ENCODE results near the gene ME1.

- TF ChIP-seq CTCF (IDR thresholded peaks at IDR 0.05), result no peak
- no peak for TF ChIP-seq POLR2A (IDR thresholded peaks at IDR 0.05)
- no peak for TF ChIP-seq POLR2AphosphoS5 (IDR thresholded peaks at IDR 0.05)
Measured at GRCh38 chr6:83368577-83368976, 62.3 kb downstream of the ME1 start.

Data from breast epithelium (tissue), 3 donors.